GM06990 (cell line): ENCODE results near the gene RAB3D.

Experiments
- DNase-seq: peaks from one replicate; pipeline ENCODE4 v3.0.0-alpha.2; 2011; ENCODE audit not compliant: insufficient read length; ENCODE audit errors: extremely low read depth
- H3K27me3 ChIP-seq: replicated peaks from 2 replicates; pipeline ENCODE4 v1.6.0; 2011; ENCODE audit warnings: low read length; ENCODE audit not compliant: control insufficient read depth, insufficient read depth
- H3K36me3 ChIP-seq: 2 replicates; pipeline ENCODE4 v1.5.1; 2011; ENCODE audit warnings: low read length; ENCODE audit not compliant: control insufficient read depth, insufficient read depth
- H3K4me3 ChIP-seq: replicated peaks from 2 replicates; pipeline ENCODE4 v1.5.1; 2011; ENCODE audit warnings: low read depth, mild to moderate bottlenecking, control low read depth, low read length
- CTCF ChIP-seq: IDR thresholded peaks from 2 replicates; pipeline ENCODE4 v1.5.1; 2011; ENCODE audit warnings: low read length, control low read depth, mild to moderate bottlenecking, inconsistent platforms; ENCODE audit not compliant: insufficient read depth, poor library complexity, severe bottlenecking

The RAB3D gene

GRCh38 chr19:11370744-11371143 lies 31.3 kb upstream of the RAB3D start:
- Histone ChIP-seq H3K27me3 (no peaks in the 10 kb centered on the region), H3K36me3 (peaks cover 7% of the 10 kb centered on the region), H3K4me3 (no peak overlapping the region)
- TF ChIP-seq CTCF, result no peak
- no peak for DNase-seq

DNA sequence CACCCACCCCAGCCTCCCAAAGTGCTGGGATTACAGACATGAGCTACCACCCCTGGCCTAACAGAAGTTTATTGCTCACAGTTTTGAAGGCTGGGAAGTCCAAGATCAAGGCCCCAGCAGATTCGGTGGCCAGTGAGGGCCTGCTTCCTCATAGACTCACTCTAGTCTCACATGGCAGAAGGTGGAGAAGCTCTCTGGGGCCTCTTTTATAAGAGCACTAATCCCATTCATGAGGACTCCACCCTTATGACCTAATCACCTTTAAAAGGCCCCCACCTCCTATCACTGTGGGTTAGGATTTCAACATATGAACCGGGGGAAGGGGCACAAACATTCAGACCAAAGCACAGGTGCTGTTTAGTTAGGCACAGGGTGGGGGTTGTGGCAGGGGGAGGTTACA lies 28.1 kb upstream of the RAB3D start:
- peaks cover 7% of the 10 kb centered on the region for H3K36me3 ChIP-seq
- DNase-seq, result no peak
- no peaks in the 10 kb centered on the region for H3K27me3 ChIP-seq
- TF ChIP-seq CTCF, result no peak
- H3K4me3 ChIP-seq, result no peak overlapping the region

- DNase-seq, result no peak
- Histone ChIP-seq H3K27me3 (no peaks in the 10 kb centered on the region), H3K36me3 (peaks cover 7% of the 10 kb centered on the region), H3K4me3 (no peak overlapping the region)
- no peak for TF ChIP-seq CTCF
Measured at GRCh38 chr19:11365557-11366117, 26.2 kb upstream of the RAB3D start.

DNA sequence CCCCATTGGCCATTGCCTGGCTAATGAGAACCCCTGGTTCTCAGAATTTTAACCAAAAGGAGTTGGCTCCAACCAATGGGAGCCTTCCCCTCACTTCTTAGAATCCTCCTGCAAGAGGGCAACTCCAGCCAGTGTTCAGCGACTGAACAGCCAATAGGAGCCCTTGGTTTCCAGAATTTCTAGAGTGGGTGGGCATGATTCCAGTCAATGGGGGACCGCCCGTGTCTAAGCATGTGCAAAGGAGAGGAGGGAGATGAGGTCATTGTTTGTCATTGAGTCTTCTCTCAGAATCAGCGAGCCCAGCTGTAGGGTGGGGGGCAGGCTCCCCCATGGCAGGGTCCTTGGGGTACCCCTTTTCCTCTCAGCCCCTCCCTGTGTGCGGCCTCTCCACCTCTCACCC lies 25.5 kb upstream of the RAB3D start:
- H3K27me3 ChIP-seq, result no peaks in the 10 kb centered on the region
- no peak for TF ChIP-seq CTCF
- DNase-seq, result no peak
- peaks cover 7% of the 10 kb centered on the region for H3K36me3 ChIP-seq
- H3K4me3 ChIP-seq, result no peak overlapping the region

GRCh38 chr19:11364296-11364904 lies 24.9 kb upstream of the RAB3D start:
- no peak for DNase-seq
- Histone ChIP-seq H3K4me3 (no peak overlapping the region), H3K36me3 (peaks cover 7% of the 10 kb centered on the region), H3K27me3 (no peaks in the 10 kb centered on the region)
- no peak for TF ChIP-seq CTCF

DNA sequence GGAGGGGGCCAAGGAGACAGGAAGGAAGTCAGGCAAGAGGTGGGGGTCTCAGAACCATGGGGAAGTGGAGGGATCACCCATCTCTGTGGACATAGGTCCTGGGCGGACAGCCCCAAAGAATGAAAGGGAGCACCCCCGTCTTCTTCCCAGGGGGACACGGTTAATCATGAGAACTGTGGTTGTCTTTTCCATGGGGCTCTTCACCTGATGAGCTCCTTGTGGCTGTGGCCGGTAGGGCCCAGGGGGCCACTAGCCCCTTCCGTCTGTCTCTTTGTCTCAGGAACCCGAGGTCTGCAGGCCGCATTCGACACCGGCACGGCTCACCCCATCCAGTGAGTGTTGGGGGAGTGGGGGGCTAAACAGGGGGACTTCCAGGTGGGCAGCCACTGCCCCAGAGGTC lies 24.4 kb upstream of the RAB3D start:
- Histone ChIP-seq H3K4me3 (no peak overlapping the region), H3K36me3 (peaks cover 7% of the 10 kb centered on the region), H3K27me3 (no peaks in the 10 kb centered on the region)
- no peak for DNase-seq
- no peak for TF ChIP-seq CTCF
